Measurements from ENCODE around the gene SVOP.
"Not testable (repeated sequence)": the region's sequence is repeated elsewhere in the genome, so short reads cannot be mapped to it uniquely, and the experiment has no call there.

The SVOP gene

GRCh38 chr12:109004017-109004416 is 16.9 kb downstream of the SVOP start:
- TF ChIP-seq CTCF (IDR thresholded peaks at IDR 0.05; ENCODE audit: low read depth, low read length): no peak
- no peak overlapping the region for H3K4me3 ChIP-seq (ENCODE audit: low read depth, low read length)

GRCh38 chr12:108996320-108996719 is 24.5 kb downstream of the SVOP start:
- no peak for TF ChIP-seq CTCF (IDR thresholded peaks at IDR 0.05; ENCODE audit: low read depth, low read length)
- no peak overlapping the region for H3K4me3 ChIP-seq (ENCODE audit: low read depth, low read length)

- H3K4me3 ChIP-seq (ENCODE audit: low read depth, low read length): no peak overlapping the region
- TF ChIP-seq CTCF (IDR thresholded peaks at IDR 0.05; ENCODE audit: low read depth, low read length): no peak
These were observed 25.4 kb downstream of the SVOP start for GRCh38 chr12:108995370-108995992.

- H3K4me3 ChIP-seq (ENCODE audit: low read depth, low read length): not testable (repeated sequence)
These were observed 30.8 kb downstream of the SVOP start for GRCh38 chr12:108990103-108990502.

- no peak overlapping the region for H3K4me3 ChIP-seq (ENCODE audit: low read depth, low read length)
- TF ChIP-seq CTCF (IDR thresholded peaks at IDR 0.05; ENCODE audit: low read depth, low read length): no peak
These were observed 31.5 kb downstream of the SVOP start for GRCh38 chr12:108989376-108989775.

GRCh38 chr12:108985750-108986149 is 35.1 kb downstream of the SVOP start:
- H3K4me3 ChIP-seq (ENCODE audit: low read depth, low read length): no peak overlapping the region
- TF ChIP-seq CTCF (IDR thresholded peaks at IDR 0.05; ENCODE audit: low read depth, low read length): no peak

GRCh38 chr12:108983227-108983626 is 37.6 kb downstream of the SVOP start:
- TF ChIP-seq CTCF (IDR thresholded peaks at IDR 0.05; ENCODE audit: low read depth, low read length): no peak
- H3K4me3 ChIP-seq (ENCODE audit: low read depth, low read length): no peak overlapping the region

GRCh38 chr12:108982621-108983219 is 38.1 kb downstream of the SVOP start:
- TF ChIP-seq CTCF (IDR thresholded peaks at IDR 0.05; ENCODE audit: low read depth, low read length): no peak
- H3K4me3 ChIP-seq (ENCODE audit: low read depth, low read length): no peak overlapping the region
